B cell (primary cell): ENCODE measurements around the gene MCM6.

Experiments
- CTCF ChIP-seq: fragments of 200-600 bp; IDR thresholded peaks from one replicate; pipeline ENCODE4 v1.8.0; 2022; ENCODE audit warnings: antibody characterized with exemption, mild to moderate bottlenecking
- EZH2 ChIP-seq: IDR thresholded peaks from 2 replicates; pipeline ENCODE4 v1.6.1; 2012; ENCODE audit warnings: borderline replicate concordance, low read depth, mild to moderate bottlenecking, moderate library complexity, low read length; ENCODE audit not compliant: insufficient read depth, poor library complexity, severe bottlenecking

- TF ChIP-seq CTCF (no peak), EZH2 (no peak)
Observed at GRCh38 chr2:135925571-135925970, 49.3 kb upstream of the MCM6 start.
